Activated CD4-positive, alpha-beta T cell treated with anti-CD3 and anti-CD28 coated beads, Interleukin-10, Interleukin-2, amounts not matched to agents 100 ng/mL and 50 ng/mL, durations not matched to agents 16 hours and 8 hours (primary cell): Measurements from ENCODE around the gene KRT40.

Experiments
- DNase-seq: peaks from one replicate; pipeline ENCODE4 v3.0.0-alpha.2; 2020

KRT40 gene

DNA sequence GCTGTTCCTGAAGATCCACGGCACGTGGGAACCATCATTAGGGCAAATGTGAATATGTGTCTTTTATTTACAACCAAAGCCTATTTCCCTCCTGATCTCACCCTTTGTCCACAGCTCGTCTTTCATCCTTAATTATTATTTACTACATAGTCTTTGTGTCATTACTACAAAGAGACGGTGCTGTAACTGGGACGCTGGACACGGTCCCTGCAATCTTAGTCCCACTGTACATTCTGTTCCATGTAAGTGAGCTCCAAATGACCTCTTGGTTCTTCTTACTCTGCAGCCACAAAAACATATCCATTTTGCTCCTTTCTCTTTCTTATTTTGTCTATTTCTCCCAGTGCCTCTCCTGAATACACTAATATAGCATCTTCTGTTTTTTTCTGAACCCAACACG is 34.0 kb downstream of the KRT40 start:
- DNase-seq, result no peak

DNA sequence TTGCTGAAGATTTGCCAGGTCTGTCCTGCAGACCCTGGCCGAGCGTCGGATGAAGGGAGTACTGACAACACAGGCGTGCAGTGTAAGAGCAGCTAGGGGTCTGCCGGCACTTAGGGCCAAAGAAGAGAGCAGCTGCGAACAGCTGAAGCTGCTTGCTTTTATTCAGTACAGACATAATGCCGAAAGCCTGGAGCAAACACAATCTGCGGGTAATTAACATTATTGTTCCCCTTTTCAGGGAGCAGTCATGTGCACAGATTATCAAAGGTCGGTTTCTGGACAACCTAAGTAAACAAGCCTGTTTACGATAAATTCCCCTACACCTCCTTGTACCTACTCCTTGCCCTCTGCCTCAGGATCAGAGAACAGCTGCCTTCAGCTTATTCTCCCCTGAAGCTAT is 34.7 kb downstream of the KRT40 start:
- no peak for DNase-seq

DNA sequence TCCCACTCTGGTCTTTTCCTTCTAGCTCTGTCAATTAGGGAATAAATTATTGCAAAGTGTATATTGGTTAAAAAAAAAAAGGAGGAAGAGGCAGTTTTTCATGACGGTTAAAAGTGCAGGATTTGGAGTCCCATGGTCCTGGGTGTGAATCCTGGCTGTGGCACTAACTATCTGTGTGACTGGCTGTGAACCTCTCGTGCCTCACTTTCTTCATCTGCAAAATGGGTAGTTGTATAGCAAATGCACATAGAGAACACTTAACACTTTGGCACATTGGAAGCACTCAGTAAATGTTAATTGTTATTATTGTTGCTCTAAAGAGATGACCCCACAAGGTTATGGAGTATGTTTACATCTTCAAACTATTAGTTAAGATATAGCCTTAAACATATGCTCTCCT is 36.2 kb downstream of the KRT40 start:
- DNase-seq, result no peak

- DNase-seq, result no peak
Observed at GRCh38 chr17:40945414-40945813, 38.7 kb downstream of the KRT40 start.

DNA sequence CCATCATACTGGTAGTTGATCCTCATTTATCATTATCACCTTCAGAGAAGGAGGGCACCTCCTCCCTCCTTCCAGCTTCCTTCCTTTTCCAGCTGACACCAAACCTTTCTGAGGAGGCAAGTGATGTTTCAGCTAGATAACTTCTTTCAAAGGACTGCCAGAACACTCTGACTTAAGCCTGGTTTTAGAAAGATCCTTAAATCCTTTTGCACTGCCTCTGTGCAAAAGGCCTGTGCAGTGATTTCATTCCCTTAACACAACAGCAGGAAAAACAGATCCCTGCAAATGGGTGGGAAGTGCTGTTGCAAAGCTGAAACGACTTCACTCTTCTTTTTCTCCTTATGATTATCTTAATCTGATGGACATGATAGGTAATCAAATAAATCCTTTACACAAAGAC is 39.6 kb downstream of the KRT40 start:
- no peak for DNase-seq

DNA sequence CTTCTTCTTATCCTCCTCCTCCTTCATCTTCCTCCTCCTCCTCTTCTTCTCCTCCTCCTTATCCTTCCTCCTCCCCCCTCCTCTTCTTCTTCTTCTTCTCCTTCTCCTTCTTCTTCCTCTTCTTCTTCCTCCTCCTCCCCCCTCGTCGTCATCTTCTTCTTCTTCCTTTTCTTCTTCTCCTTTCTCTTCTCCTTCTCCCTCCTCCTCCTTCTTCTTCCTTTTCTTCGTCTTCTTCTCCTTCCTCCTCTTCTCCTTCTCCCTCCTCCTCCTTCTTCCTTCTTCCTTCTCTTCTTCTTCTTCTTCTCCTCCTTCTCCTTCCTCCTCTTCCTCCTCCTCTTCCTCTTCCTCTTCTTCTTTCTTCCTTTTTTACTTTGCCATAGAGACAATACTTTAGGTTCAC is 41.6 kb downstream of the KRT40 start:
- no peak for DNase-seq

- no peak for DNase-seq
Observed at GRCh38 chr17:40940266-40940665, 43.9 kb downstream of the KRT40 start.

DNA sequence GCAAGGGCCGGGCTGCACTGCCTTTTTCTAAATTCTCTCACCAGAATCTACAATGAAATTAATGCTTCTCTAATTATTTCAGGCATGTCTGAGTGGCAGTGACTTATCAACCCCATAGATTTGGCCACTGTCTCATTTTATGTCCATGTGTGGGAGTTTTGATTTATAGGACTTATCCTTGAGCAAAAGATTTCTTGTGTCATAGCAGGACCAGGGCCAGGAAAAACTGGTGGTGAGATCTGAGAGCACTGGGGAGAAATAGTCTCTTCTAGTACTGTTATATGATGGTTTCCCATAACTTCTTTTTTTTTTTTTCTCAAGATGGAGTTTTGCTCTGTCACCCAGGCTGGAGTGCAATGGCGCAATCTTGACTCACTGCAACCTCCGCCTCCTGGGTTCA is 45.1 kb downstream of the KRT40 start:
- DNase-seq, result no peak

DNA sequence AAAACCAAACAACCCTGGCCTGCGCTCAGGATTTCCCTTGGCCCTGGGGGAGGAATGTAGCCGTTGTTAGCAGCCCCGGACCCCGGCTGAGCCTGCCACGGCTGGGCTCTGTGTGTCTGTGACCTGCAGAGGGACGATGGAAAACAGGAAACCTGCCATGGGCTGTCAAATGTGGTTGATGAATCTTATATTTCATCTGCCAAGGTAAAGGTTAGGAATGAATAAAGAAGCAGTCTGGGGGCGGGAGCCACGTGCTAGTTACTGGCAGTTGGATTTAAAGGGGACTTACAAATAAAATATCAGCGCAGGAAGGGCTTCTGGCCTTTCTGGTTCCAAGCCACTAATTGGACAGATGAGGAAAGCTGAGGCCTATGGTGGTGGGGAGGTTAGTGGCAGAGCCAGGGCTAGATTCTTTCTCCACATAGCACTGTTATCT is 46.7 kb downstream of the KRT40 start, which contains the start of gene KRT23:
KRT23 (minus strand) TSS at position 263 of the 436 bp plus-strand sequence. CDS start 1,043 bp downstream, outside the sequence.
- no peak for DNase-seq

DNA sequence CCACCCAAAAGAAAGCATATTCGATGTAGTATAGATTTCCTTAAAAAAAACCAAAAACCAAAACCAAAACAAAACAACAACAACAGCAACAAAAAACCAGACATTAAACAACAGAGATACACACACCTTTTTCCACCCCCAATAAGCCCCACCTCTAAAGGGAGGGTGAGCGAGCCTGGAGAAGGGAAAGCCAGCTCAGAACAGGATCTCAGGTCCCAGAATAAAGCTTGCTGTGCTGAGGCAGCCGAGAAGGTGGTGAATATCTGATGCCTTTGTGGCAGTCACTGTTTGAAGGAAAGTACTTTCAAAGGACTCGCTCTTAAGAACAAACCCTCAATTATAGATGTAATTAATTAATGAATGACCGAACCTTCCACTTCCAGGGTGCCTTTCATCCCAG is 47.1 kb downstream of the KRT40 start:
- DNase-seq, result no peak

- no peak for DNase-seq
Observed at GRCh38 chr17:40936437-40936971, 47.6 kb downstream of the KRT40 start.

- no peak for DNase-seq
Observed at GRCh38 chr17:40935624-40936023, 48.5 kb downstream of the KRT40 start.

GRCh38 chr17:40932608-40933007 is 51.5 kb downstream of the KRT40 start:
- DNase-seq, result no peak

GRCh38 chr17:40931311-40931710 is 52.8 kb downstream of the KRT40 start:
- DNase-seq, result no peak
